DOHH2 (cell line): ENCODE measurements around the gene CDKN1A.

Source experiments
- EZH2phosphoT487 ChIP-seq: fragments of 200-600 bp; sonication (generic); IDR thresholded peaks from 2 replicates; pipeline ENCODE4 v1.6.1; 2017; ENCODE audit warnings: borderline replicate concordance, mild to moderate bottlenecking, antibody characterized with exemption, low read length, moderate library complexity, mixed read lengths
- TF ChIP-seq, protein P1 (sequence below): fragments of 200-600 bp; sonication (generic); IDR thresholded peaks from one replicate; pipeline ENCODE4 v1.5.1; 2014; ENCODE audit warnings: antibody characterized with exemption, mild to moderate bottlenecking, low read depth, low read length; ENCODE audit not compliant: poor library complexity, severe bottlenecking

DNA sequence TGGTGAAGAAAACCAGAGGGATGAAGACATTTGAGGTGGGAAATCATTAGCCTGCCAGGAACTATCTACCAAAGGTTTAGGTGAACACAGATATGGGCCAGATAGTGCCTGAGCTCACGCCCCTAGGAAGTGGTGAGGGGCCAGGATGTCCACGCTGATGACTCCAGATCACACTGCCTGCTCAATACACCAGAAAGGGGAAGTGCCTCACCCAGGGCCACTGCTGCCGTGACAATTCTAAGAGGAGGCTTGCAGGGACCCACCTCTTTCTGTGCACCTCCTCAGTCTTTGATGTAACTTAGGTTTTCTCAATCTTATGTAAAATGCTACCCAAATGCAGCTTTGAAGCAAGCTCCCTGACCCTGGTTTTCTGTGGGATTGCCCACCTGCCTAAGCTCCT lies 13.7 kb downstream of the CDKN1A start:
- TF ChIP-seq, protein P1, sequence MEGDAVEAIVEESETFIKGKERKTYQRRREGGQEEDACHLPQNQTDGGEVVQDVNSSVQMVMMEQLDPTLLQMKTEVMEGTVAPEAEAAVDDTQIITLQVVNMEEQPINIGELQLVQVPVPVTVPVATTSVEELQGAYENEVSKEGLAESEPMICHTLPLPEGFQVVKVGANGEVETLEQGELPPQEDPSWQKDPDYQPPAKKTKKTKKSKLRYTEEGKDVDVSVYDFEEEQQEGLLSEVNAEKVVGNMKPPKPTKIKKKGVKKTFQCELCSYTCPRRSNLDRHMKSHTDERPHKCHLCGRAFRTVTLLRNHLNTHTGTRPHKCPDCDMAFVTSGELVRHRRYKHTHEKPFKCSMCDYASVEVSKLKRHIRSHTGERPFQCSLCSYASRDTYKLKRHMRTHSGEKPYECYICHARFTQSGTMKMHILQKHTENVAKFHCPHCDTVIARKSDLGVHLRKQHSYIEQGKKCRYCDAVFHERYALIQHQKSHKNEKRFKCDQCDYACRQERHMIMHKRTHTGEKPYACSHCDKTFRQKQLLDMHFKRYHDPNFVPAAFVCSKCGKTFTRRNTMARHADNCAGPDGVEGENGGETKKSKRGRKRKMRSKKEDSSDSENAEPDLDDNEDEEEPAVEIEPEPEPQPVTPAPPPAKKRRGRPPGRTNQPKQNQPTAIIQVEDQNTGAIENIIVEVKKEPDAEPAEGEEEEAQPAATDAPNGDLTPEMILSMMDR, result no peak
- TF ChIP-seq EZH2phosphoT487, result no peak
